Stimulated activated CD4-positive, alpha-beta T cell treated with anti-CD3 and anti-CD28 coated beads, Interleukin-4, amount 100 ng/mL, for 1 hour (primary cell): ENCODE data around the gene TMEM182.

Source experiments
- DNase-seq: peaks from one replicate; pipeline ENCODE4 v3.0.0-alpha.2; 2020

The TMEM182 gene

DNA sequence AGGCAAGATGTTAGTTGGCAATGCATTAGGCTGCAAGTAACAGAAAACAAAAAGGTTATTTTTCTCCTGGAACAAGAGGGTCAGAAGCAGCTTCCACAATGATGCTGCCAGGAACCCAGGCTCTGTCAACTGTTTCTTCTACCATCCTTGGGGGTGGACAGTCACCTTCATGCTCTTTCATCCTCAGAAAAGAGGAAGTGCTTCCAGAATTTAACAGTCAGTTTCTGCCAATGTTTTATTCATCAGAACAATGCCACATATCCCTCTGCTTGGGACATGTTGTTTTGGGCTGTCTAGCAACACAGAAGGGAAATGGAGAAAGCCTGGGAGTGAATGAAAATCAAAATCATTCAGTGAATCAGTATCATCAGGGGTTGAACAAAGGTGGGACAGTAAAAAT is 7.1 kb downstream of the TMEM182 start:
- no peak for DNase-seq

DNA sequence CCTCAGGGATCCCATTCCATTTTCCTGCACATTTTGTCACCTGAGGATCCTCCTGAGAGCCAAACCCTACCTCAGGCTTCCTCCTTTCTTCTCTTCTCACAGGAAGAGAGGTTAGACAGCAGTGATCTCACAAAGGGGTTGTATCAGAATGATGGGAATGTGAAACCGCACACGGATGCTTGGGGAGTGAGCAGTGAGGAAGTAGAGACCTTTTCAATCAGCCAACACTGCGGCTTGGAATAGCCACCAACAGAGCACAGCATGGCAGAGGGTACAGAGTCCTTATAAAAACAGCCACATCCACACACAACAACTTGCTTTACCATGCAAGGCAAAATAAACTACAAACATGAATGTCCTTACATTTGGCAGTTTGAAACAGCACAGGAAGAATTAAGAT is 8.7 kb downstream of the TMEM182 start:
- DNase-seq = no peak

DNA sequence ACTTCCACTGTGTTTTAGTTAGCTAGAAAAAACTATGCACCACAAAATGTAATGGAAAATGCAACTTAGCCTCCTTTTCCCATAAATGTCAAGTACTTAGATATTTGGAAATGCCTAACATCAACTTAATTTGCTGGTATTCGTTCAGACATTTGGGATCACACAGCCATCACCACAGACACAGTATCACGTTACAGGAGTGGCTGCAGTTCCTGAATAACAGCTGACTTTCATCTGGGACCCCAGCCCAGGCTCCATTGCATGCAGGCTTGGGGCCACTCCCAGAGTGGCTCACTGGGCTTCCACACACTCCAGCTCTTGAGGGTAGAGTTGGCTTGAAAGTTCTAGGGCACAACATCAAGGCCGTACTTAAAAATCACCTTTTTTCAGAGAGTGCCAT is 9.3 kb downstream of the TMEM182 start:
- DNase-seq = no peak

DNA sequence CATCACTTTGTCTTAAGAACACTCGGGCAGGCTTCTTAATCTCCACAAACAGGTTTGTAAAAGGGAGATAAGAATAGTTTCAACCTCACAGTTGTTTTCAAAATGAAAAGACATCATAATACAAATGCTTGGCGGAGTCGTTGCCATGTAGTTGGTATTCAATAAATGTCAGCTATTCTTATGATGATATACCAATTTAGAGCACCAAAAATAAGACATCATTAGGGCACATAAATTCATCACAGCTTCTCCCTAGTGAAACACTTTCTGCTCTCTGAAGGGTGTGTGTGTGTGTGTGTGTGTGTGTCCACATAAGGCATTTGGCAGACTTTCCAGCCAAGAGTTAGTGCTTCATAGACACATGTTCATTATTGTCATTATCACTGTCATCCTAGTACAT is 10.8 kb downstream of the TMEM182 start:
- DNase-seq = no peak

DNA sequence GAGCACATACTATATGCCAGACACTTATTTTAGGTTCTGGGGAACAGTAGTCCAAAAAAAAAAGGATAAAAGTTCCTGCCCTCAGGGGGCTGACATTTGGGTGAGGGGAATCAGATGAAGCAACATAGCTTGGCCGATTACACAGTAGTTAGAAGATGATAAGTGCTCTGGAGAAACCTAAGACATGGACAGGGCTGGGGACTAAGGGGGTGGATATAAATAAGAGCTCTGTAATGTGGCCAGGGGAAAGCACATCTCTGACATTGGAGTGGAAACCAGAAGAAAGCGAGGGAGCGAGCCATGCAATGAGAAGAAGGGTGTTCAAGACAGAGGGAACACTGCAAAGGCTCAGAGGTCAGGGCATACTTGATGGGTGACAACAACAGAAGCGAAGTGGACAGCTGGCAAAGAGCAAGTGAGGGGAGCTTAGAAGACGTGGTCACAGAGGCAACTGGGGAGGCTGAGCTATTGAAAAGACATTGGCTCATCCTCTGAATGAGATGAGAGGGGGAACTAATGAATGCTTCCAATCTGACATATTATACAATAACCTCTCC is 11.4 kb downstream of the TMEM182 start:
- DNase-seq = no peak

DNA sequence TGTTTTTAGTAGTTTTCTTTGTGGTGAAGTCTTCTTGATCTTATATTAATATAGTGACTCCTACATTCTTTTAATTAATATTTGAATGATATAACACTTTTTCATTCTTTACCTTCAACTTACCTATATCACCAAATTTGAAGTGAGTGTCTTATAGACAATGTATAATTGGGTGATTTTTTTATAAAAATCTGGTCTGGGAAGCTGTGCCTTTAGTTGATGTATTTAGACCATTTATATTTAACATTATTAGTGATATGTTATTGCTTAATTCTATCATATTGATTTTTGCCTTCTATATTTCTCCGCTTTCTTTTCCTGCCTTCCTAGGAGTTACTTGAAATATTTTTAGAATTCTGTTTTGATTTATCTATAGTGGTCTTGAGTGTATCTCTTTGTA is 16.4 kb downstream of the TMEM182 start:
- DNase-seq = no peak

DNA sequence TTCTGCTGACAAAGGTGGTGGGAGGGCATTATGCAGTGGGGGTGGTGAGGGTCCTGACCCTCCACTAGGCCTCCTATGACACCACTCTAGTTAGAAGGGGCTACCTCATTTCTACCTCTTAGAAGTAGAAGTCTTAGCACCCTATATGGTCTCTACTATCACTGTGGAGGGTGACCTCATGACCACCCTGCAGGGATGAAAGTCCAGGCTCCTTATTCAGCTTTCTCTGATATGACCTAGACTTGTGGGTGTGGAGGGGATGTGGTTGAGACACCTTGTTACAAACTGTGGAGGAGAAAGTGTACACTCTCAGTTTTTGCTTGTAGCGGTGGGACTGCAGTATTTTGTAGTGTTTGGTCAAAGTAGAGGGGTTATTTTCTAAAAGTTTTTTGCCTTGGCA is 18.6 kb downstream of the TMEM182 start:
- DNase-seq = no peak

DNA sequence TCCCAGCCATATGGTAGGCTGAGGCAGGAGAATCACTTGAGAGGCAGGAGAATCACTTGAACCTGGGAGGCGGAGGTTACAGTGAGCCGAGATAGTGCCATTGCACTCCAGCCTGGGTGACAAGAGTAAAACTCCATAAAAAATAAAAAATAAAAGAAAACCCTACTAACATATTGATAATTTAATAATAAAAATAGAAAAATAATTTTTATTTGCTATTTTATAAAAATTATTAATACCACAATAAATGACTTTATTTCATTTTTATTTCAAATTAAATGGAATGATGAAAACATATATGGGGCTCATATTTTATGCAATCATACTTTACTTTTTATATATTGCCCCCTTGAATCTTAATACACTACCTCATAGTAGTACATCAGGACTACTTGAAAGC is 20.4 kb downstream of the TMEM182 start:
- no peak for DNase-seq

DNA sequence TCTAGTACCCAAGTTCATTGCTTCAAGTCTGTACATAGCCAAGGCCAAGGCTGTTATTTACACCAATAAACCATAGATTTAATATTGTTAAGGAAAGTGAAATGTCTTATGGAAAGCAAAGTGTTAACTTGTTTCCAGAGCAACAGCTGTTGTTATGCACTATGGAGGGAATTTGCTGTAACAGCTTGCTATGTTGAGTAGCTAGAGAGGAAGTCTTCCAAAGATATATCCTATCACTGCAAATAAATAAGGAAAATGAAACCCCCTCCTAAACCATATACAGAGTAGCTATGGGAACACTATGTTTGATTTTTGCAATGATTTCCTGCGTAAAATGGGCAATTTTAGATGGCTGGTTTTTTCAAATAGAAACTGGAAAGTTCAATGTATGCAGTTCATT is 21.1 kb downstream of the TMEM182 start:
- DNase-seq = no peak

DNA sequence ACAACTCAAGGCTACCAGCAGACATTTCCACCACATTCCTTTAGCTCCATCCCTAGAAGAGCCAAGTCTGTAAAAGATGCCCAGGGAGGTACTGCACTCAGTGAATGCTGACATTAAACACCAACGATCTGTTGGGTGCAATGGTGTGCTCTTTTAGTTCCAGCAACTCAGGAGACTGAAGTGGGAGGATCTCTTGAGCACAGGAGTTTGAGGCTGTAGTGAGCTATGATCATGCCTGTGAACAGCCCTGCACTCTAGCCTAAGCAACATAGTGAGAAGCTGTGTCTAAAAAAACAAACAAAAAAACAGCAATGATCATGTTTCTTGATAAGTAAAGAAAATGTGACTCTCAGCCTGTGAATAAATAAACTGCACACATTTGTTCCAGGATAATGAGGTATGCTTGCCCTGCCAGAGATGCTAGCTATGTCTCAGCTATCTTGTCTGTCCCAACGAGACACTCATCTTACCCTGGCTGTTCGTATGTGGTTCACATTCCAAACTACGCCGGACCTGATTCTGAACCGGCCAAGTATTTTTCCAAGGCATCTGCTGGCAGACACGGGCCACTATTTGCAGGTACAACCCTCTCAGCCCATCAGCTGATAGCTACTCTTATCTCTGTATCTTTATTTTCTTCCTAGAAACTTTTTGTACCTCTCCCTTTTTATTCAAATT is 21.8 kb downstream of the TMEM182 start:
- DNase-seq = no peak

DNA sequence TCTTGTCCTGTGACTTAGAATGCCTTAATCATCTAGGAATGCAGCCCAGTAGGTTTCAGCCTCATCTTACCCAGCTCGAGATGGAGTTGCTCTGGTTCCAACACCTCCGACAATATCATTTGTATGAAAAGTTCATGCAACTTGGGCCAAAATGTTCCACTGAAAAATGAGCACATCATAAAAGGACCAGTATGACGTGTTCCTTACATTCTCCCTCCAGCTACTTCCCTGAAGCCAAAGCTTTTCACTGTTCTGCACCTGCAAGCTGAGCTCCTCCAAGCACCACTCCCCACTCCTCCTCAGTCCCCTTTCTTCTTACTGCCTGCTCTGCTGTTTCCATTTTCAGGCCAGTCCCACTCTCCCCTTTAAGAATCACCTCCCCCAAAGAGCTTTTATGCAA is 23.1 kb downstream of the TMEM182 start:
- DNase-seq = no peak

DNA sequence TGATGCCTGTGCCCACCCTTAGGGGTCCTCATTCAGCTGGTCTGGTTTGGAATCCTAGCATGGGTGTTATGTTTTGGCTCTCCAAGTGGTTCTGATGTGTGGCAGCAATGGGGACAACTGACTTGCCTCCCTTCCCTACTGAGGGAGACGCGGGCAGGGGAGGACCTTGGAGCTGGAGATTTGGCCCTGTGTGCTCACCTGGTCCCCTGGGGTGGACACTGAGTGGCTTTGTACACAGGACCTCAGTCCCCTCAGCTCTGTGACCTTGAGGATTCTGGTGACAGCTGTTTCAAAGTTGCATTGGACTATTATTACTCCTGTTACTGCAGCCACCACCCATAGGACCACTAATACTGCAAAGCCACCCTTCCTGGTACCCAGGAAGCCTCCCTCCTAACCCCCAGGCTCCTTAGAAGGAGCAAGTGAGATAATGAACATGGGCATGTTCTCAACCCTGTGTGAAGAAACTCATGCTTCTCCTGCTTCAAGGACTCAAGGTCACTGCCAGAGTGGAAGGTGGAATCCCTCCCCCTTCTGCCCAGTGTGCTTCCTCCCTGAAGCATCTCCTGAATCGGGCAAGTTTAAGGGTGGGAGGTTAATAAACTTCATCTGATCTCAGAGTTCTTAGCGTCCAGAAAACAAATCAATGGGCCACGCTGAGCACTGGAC is 26.5 kb downstream of the TMEM182 start:
- no peak for DNase-seq

DNA sequence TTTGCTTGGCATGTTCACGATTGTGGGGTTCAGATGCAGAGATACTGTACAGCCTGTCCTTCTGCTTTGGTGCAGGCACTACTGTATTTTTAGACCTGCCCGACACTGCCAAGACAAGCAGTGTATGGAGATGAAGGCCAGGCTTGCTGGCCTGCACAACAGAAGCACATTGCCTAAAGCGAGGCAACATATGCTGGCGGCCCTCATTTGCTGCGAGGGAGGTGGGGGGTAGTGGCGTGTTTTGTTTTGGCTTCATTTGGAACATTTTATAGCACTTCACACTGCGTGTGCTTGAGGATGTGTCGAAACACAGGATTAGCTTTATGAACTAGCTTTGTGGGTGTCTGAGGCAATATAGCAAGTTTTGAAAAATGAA is 27.0 kb downstream of the TMEM182 start:
- DNase-seq = no peak

DNA sequence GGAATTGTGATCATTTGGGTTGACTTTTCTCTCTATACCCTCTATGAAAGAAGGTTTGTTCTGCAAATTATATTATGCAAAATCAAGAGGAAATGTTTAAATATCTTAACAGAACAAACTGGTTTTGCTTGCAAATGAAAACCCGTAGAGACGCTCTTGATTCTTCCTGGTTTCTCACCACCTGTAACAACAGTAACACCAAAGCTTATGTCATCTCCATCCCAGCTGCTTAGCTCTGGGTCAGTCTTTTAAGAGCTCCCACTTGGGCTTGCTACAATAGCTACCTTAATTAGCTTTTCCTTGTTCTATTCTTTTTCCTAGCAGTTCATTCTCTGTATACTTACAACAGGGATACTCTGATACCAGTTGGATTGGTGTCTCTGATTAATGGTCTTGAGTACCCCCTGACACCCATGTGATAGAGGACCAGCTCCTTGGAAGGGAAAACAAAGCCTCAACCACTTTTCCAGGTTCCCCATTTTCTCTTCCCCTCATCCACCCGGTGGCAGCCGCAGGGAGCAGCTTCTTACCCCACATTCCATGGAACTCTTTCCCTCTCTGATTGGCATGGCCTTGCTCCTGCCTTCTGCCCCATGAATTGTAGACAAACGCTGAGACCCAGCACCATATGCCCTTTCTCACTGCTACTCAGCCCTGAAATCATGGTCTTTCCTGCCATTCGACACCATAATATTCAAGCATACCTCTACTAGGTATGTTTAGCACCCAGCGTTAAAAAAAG is 27.7 kb downstream of the TMEM182 start:
- no peak for DNase-seq

DNA sequence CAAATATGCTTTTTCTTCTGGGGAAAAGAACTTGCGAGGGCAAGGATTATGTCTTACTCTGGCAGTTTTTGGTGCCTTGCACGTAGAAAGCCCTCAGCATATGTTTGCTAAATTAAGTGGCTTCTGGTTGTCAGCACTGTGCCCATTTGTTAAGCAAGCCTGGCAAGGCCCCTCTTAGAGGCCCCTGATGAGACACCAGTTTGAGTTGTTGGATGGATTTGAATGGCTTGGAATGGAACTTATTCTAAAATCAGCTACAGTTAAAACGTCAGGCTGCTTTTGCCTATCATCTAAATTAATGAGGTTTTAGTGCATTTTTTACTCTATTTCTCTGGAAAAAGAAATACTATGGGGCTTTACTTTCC is 28.2 kb downstream of the TMEM182 start:
- no peak for DNase-seq

DNA sequence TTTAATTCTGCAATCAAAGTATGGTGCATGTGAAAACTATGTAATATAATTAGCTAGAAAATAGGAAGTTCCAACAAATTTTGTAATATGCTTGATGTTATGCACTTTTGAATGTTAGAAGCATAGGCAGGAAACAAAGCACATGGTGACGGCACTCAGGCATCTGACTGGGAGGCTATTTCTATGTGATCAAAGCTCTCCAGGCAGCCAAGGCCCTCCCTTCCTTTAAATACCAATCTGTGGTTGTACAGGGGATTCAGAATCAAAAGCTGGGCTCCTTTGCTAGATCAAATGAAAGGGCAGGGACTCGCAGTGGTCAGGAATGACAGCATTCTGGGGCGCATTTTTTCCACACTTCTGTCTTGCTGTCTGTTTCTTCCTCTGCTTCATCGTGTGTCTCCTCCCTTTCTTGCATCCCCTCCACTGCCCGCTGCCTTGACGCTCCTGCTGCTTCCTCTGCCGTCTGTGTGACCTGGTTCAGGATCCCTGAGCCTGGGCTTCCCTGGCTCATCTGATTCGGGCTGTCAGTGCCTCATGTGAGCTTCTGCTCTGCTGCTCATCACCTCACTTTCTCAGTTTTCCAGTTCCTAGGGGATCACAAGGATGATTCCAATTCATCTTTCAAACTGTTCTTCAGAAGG is 30.9 kb downstream of the TMEM182 start:
- no peak for DNase-seq

DNA sequence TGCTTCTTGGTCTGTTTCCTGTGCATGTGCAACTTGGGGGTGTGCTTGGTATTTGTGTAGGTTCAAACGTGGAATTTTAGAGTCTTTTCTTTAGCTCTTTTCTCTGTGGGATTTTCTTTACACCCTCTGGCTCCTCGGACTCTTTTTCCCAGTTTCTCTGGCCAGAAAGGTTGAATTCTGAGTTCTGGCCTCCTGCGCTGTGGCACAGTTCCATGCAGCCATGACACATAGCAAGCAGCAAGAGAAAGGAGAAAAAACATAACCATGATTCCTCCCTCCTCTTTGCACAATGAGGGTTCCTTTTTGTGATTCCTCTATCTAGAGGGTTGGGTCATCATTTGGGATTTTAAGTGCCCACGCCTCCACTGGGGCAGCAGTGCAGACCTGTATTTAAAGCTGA is 33.8 kb downstream of the TMEM182 start:
- no peak for DNase-seq

DNA sequence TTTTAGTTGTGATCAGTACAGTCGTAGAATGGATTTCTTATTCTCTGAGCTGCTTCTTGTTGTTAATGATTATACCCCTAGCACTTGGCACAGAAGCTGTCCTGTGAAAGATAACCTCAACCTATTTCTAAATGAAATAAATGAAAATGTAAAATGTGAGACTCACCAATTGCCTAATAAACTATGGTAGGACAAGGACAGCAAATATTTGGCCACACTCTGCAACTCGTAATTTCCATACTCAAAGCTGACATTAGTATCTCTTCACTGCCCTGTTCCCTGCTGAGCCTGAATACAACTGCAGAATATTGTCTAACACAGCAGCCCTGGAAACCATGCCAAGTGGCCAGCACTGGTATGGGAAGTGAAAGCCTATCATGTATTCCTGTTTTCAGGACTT is 34.5 kb downstream of the TMEM182 start:
- no peak for DNase-seq

DNA sequence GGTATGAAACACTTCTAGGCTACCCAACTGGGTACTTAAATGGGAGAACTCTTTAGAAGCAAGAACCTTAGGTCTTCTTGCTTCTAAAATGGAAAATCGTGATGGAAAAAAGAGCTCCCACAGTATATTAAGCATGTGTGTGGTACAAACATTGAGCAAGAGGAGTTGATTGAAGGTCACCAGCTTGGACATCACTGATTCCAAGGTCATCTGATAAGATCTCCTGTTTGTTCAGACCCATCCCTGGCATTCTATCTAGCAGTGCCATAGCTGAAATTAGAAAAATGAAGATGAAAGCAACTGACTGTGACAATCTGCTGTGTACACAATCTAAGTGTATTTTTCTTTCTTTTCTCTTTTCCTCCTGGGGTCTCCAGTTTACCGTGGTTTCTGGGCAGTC is 35.7 kb downstream of the TMEM182 start:
- DNase-seq = no peak

DNA sequence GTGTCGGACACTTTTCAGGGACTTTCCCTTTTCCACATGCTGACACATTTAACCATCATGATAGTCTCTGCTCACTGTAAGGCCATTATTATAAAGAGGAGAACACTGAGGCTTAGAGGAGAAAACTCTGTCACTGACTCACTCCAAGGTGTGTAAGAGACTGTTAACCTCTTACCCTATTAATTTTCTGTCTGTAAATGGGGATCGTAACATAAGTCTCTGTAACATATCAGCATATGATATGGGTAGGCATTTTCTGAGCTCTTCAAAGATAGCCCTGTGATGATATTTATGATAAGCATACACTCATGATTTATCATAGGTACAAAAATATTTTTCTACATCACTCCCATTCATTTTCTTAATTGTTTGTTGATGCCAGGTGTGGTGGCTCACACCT is 36.4 kb downstream of the TMEM182 start:
- no peak for DNase-seq

DNA sequence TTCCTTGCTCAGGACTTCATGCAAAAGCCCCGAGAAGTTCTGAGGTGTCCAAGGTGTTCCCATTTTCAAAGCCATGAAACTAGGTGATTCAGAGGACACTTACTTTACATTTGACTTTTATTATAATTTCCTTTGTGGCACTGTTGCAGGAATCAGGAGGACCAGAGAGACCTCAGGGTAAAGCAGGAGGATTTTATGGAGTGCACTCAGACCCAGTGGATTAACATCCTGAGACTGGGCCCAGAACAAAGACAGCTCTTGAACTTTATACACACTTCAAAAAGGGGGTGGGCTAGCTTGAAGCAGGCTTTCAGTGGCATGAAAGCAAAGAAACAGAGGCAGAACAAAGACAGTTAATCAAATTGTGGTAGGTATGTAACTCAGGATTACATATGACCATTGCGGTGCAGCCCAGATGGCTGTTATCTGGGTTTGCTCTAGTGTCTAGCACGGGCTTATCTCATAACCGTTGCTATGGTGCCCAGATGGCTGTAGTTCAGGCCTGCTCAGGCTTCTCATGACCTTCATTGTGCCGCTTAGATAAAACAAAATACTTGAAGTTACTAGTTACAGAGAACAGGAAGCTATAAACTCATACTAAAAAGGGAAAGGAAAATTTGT is 39.4 kb downstream of the TMEM182 start:
- no peak for DNase-seq

DNA sequence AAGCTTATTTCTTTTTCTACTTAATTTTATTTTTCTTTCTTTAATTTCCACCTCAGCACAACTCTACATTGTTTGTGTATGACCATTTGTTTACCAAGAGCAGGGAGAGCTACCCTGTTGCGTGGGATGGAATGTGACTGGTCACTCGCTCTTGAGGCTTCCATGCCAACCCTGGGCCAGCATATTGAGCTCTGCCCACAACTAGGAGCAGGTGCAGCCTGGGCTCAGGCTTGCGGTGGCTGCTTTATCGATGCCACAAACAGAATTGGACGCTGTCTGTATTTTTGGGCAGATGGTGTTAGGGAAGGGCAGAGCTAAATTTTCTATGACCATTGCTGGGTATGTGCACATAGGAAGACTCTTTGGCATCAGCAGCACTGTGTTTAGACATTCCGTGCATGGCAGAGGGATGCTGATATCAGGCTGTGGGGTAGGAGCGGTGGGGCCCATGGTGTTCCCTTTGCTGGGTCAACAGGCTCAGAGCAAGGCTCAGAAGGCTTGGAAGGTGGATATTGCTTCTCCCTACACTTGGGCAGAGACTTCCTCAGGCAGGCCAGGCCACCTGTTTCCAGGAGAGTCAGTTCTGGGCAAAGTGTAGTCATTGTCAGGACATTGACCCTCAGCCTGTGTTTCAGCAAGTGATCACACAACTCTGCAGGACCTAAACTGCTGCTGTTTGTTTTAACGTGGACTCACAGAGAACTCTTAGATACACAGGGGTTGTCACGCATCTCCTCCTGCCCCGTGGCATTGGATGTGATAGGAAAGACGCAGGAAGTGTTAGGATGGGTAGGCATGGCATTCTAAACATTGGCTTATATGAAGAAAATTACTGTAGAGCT is 40.2 kb downstream of the TMEM182 start:
- DNase-seq = no peak
